Peyer's patch (tissue), 4 donors: ENCODE results near the gene CCNJ. TPM values are rescaled to one million over a fixed set of nuclear protein-coding genes. Genes with fewer than 3 reads are reported as not detected.

Experiments
- DNase-seq, 3 donors: peaks; one replicate each; pipeline ENCODE4 v3.0.0-alpha.2; 2017 to 2019
- H3K27ac ChIP-seq, 4 donors: fragments of 200-600 bp; sonication (generic); one replicate each; pipeline ENCODE4 v1.5.1; 2016 to 2019
- H3K27me3 ChIP-seq, 2 donors: fragments of 200-600 bp; sonication (generic); one replicate each; pipeline ENCODE4 v1.5.1; 2019
- H3K36me3 ChIP-seq, 3 donors: fragments of 200-600 bp; sonication (generic); one replicate each; pipeline ENCODE4 v1.5.1; 2016 to 2019
- H3K4me1 ChIP-seq, 4 donors: fragments of 200-600 bp; sonication (generic); one replicate each; pipeline ENCODE4 v1.5.1; 2016 to 2019
- H3K4me3 ChIP-seq, 4 donors: fragments of 200-600 bp; sonication (generic); 1 replicate in 3 of 4; 2 replicates in 1 of 4; pipeline ENCODE4 v1.5.1; 2016 to 2019; ENCODE audit warnings: mild to moderate bottlenecking in 1 of 4
- H3K9me3 ChIP-seq, 4 donors: fragments of 200-600 bp; sonication (generic); one replicate each; pipeline ENCODE4 v1.5.1; 2016 to 2019; ENCODE audit warnings: mild to moderate bottlenecking in 1 of 4
- POLR2A ChIP-seq, 2 donors: fragments of 450-650 bp; IDR thresholded peaks; one replicate each; pipeline ENCODE4 v1.5.1; 2017; ENCODE audit warnings: antibody characterized with exemption in 2 of 2, mild to moderate bottlenecking in 2 of 2, moderate library complexity in 2 of 2
- small RNA-seq, 2 donors: library from RNA; depleted of rRNA; stranded (forward); fragments of <200 nt; gene quantifications; one replicate each; pipeline ENCODE3, GENCODE V24; 2016
- total RNA-seq, 4 donors: library from RNA; depleted of rRNA; stranded (reverse); fragments of >200 nt; gene quantifications; one replicate each; pipeline ENCODE4 v1.1.0, GENCODE V29; 2016
- TF ChIP-seq, protein P1 (sequence below), 6 experiments: fragments of 450-650 bp in 4 of 6; fragments of 200-600 bp in 2 of 6; sonication (generic) in 1 of 6; IDR thresholded peaks; one replicate each; pipeline ENCODE4 v1.5.1; 2017 to 2019; ENCODE audit warnings: antibody characterized with exemption in 6 of 6, mild to moderate bottlenecking in 3 of 6, moderate library complexity in 1 of 6

CCNJ gene
- total RNA-seq, 4 donors from 2014 or later: 1.7 to 5.8 (median 4.5) TPM

DNA sequence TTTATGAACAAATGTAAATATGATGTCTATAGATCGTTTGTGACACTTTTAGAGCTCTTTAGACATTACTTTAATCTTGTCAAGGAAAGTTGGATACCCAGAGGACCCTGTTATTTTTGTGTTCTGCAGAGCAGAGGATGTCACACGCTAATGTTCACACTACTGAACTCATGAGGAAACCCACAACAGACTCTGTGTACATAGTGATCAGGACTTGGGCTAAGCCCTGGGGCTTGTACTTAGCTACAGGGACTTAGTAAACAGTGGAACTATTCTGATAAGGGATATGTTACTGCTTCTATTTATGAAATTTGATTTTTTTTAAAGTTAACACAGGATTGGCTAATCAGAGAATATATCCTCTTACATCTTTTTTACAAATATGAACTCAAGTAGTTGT, 50.6 kb downstream of the CCNJ start:
- DNase-seq: no peak
- no peaks in the 10 kb centered on the region for H3K27me3 ChIP-seq
- TF ChIP-seq POLR2A (IDR thresholded peaks at IDR 0.05): no peak
- TF ChIP-seq, protein P1, sequence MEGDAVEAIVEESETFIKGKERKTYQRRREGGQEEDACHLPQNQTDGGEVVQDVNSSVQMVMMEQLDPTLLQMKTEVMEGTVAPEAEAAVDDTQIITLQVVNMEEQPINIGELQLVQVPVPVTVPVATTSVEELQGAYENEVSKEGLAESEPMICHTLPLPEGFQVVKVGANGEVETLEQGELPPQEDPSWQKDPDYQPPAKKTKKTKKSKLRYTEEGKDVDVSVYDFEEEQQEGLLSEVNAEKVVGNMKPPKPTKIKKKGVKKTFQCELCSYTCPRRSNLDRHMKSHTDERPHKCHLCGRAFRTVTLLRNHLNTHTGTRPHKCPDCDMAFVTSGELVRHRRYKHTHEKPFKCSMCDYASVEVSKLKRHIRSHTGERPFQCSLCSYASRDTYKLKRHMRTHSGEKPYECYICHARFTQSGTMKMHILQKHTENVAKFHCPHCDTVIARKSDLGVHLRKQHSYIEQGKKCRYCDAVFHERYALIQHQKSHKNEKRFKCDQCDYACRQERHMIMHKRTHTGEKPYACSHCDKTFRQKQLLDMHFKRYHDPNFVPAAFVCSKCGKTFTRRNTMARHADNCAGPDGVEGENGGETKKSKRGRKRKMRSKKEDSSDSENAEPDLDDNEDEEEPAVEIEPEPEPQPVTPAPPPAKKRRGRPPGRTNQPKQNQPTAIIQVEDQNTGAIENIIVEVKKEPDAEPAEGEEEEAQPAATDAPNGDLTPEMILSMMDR (IDR thresholded peaks at IDR 0.05): no peak
- no peaks in the 10 kb centered on the region for H3K36me3 ChIP-seq
- no peaks in the 10 kb centered on the region for H3K4me1 ChIP-seq
- H3K27ac ChIP-seq: no peak overlapping the region
- H3K4me3 ChIP-seq: no peak overlapping the region
- peaks cover 0 to 6% (median 0%) of the 10 kb centered on the region in 4 donors for H3K9me3 ChIP-seq

DNA sequence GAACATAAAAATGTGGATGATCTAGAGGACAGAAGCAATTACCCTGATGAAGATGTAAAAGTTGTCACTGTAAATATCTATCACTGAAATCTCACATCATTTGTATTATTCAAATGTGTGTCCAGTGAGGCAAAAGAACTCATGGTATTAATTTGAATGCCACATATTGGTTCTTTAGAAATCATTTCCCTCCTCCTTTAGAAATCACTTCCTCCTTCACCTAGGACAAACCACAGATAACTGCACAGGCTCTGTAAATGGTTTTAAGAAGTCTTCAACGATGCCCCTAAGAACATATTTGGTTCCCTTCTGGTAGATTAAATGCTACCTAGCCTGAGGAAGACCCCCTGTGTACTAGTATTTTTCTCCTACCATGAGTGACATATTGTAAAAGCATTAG, 53.6 kb downstream of the CCNJ start:
- Histone ChIP-seq H3K9me3 (no peaks in the 10 kb centered on the region), H3K4me3 (no peak overlapping the region), H3K27ac (no peak overlapping the region), H3K36me3 (no peaks in the 10 kb centered on the region), H3K4me1 (no peaks in the 10 kb centered on the region), H3K27me3 (no peaks in the 10 kb centered on the region)
- no peak for DNase-seq
- TF ChIP-seq, protein P1 (IDR thresholded peaks at IDR 0.05): no peak
- TF ChIP-seq POLR2A (IDR thresholded peaks at IDR 0.05): no peak

DNA sequence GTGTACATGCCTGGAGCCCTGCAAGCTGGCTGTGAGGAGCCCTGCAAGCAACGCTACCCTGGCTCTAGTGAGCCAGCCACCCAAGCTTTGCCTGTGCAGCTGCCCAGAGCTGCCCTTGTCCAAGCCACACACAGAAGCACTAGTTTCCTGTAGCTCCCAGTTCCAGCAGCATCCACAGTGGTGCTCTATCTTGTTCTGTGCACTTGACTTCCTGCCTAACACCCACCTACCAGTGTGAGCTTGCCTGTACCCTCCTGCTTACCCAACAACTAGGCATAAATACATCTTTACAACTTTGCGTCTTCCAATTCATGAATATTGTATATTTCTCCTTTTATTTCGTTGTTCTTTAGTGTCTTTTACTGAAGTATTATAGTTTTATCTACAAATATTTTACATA, 54.5 kb downstream of the CCNJ start:
- Histone ChIP-seq H3K4me1 (no peaks in the 10 kb centered on the region), H3K4me3 (no peak overlapping the region), H3K27me3 (no peaks in the 10 kb centered on the region), H3K36me3 (no peaks in the 10 kb centered on the region), H3K9me3 (no peaks in the 10 kb centered on the region), H3K27ac (no peak overlapping the region)
- no peak for TF ChIP-seq POLR2A (IDR thresholded peaks at IDR 0.05)
- TF ChIP-seq, protein P1 (IDR thresholded peaks at IDR 0.05): no peak
- DNase-seq: no peak

DNA sequence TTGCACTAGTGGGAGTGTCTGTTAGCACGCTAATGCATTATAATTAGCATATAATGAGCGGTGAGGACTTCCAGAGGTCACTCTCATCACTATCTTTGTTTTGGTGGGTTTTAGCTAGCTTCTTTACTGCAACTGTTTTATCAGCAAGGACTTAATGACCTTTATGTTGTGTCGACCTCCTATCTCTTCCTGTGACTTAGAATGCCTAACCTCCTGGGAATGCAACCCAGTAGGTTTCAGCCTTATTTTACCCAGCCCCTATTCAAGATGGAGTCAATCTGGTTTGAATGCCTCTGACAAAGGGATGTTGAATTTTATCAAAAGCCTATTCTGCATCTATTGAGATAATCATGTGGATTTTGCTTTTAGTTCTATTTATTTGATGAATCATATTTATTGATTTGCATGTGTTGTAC, 64.2 kb downstream of the CCNJ start:
- no peaks in the 10 kb centered on the region for H3K27me3 ChIP-seq
- no peak for DNase-seq
- TF ChIP-seq, protein P1 (IDR thresholded peaks at IDR 0.05): no peak
- no peak for TF ChIP-seq POLR2A (IDR thresholded peaks at IDR 0.05)
- no peak overlapping the region for H3K4me3 ChIP-seq
- H3K4me1 ChIP-seq: no peaks in the 10 kb centered on the region
- no peaks in the 10 kb centered on the region for H3K36me3 ChIP-seq
- no peak overlapping the region for H3K27ac ChIP-seq
- no peaks in the 10 kb centered on the region for H3K9me3 ChIP-seq

Small RNA genes within 50 kb of the gene (small RNA-seq; reads per million reads assigned to genes)
- 0 to 0.38 reads per million in 2 donors for gene MIR3157

Other genes starting within 250 kb of the CCNJ start
- 10 to 100 TPM in 1 of 4 donors, 1 to 10 TPM in 3; 1.1 to 30.5 (median 2.0) TPM for gene CC2D2B, start 135.6 kb upstream of the CCNJ start, total RNA-seq
- gene ZNF518A, start 86.7 kb downstream of the CCNJ start, total RNA-seq: 10 to 100 TPM; 23.9 to 43.2 (median 35.0) TPM
- 10 to 100 TPM; 49.3 to 79.5 (median 50.1) TPM for gene BLNK, start 228.0 kb downstream of the CCNJ start, total RNA-seq